Testis (tissue), 2 donors: ENCODE data around the gene CLDN1.

Experiments
- POLR2A ChIP-seq: fragments of 450-650 bp; IDR thresholded peaks from one replicate; pipeline ENCODE4 v1.6.1; 2017; ENCODE audit warnings: antibody characterized with exemption, mild to moderate bottlenecking, moderate library complexity
- TF ChIP-seq, protein P1 (sequence below), 3 experiments: fragments of 450-650 bp in 2 of 3; fragments of 200-600 bp in 1 of 3; sonication (generic) in 1 of 3; IDR thresholded peaks; one replicate each; pipeline ENCODE4 v1.5.1; 2016 to 2019; ENCODE audit warnings: antibody characterized with exemption in 3 of 3, mild to moderate bottlenecking in 2 of 3, moderate library complexity in 1 of 3

DNA sequence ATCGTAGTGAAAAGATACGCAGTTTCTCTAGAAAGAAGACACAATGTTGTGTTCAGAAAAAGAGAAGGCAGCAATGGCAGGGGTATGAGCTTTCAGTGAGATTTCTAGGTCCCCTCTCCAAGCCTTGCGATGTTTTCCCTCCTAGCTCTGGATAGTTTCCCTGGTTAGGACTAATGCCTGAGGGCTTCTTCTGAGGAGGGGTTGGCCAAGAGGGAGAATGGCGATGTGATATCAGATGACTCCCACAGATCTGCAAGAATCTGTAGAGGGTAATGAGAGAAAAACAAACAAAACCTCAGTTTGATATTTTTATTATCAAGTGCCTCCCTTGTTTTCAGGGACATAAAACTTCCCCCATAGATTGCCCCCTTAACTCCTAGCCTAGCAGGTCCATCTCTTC lies 4.1 kb upstream of the CLDN1 start:
- TF ChIP-seq, protein P1, sequence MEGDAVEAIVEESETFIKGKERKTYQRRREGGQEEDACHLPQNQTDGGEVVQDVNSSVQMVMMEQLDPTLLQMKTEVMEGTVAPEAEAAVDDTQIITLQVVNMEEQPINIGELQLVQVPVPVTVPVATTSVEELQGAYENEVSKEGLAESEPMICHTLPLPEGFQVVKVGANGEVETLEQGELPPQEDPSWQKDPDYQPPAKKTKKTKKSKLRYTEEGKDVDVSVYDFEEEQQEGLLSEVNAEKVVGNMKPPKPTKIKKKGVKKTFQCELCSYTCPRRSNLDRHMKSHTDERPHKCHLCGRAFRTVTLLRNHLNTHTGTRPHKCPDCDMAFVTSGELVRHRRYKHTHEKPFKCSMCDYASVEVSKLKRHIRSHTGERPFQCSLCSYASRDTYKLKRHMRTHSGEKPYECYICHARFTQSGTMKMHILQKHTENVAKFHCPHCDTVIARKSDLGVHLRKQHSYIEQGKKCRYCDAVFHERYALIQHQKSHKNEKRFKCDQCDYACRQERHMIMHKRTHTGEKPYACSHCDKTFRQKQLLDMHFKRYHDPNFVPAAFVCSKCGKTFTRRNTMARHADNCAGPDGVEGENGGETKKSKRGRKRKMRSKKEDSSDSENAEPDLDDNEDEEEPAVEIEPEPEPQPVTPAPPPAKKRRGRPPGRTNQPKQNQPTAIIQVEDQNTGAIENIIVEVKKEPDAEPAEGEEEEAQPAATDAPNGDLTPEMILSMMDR (IDR thresholded peaks at IDR 0.05): no peak
- no peak for TF ChIP-seq POLR2A
